Frontal cortex (tissue), 4 donors: Measurements from ENCODE around the gene HIVEP3. TPM values are rescaled to one million over a fixed set of nuclear protein-coding genes. Genes with fewer than 3 reads are reported as not detected.

Source experiments
- DNase-seq, 2 donors: peaks; one replicate each; pipeline ENCODE4 v3.0.0; 2012; ENCODE audit warnings: low spot score in 2 of 2
- FAIRE-seq: peaks from 2 replicates; lab custom pipeline; 2012; peaks lifted over from hg19 to GRCh38; lab: Jason Lieb, UNC
- total RNA-seq: library from RNA; depleted of rRNA; stranded (reverse); fragments of >200 nt; gene quantifications from one replicate; pipeline ENCODE4 v1.2.3, GENCODE V29; 2014
- donor health status: control.
- donor health status: control.
- donor health status: control.

The HIVEP3 gene
- total RNA-seq, 1 donor from 2014 or later: 12.6 TPM

- FAIRE-seq (no peak), DNase-seq (no peak)
Observed at GRCh38 chr1:41898191-41898713, 20.5 kb downstream of the HIVEP3 start.

- DNase-seq: no peak
- FAIRE-seq: no peak
Observed at GRCh38 chr1:41895552-41895951, 23.2 kb downstream of the HIVEP3 start.

DNA sequence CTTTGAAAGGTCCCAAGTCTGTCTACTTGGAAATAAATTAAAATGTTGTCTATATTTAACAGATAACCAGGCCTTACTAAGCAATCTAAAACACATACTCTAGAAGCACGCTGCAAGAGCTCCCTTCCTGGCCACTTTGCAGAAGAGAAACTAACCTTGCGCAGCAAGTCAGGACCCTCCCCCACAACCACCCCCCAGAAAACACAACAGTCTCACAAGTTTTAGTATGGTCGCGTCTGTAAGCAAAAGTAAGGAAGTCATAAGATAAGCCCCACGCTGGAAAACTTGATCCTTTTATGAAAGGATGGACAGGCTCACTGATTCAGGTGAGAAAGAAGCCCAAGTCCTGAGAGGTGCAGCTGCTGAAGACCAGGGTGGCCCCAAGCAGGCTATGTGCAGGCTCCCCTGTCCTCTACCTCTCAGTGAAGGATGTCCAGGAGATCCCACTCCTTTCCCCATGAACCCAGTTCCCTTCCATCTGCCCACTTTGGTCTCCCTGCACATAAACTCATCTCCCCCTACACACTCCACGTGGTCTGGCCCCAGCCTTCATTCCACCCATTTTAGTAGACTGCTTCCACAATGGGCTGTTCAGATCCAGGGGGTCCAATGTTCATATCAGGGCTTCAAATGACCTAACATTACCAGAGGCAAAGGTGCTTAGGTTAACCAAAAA lies 23.8 kb downstream of the HIVEP3 start:
- DNase-seq (no peak), FAIRE-seq (no peak)

DNA sequence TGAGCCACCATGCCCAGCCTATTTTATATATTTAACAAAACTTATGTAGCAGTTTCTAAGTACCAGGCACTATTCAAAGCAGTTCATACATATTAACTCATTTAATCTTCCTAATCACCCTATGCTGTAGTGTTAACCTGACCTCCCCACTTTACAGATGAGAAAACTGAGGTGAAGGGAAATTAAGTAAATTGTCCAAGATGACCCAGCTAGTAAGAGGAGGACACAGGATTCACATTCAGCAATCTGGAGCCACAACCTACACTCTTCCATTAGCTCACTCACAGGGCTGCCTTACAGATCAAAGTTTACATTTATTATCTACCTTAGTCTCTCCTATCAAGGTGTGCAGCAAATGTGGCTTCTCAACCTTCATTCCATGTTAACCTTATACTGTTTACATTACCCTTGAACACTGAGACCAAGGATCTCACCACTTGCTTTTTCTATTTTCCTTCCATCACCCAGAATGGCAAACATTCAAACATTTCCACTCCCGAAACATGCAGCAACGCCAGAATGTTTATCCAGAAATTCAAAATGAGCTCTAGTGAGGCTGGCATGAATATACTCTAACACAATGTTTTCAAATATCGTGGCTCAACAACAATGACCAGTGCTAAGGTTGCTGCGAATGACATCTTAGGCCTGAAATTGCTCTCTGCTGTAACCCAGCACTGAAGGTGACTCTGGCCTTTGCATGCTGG lies 24.5 kb downstream of the HIVEP3 start:
- DNase-seq: no peak

GRCh38 chr1:41892301-41892781 lies 26.4 kb downstream of the HIVEP3 start:
- DNase-seq (no peak), FAIRE-seq (no peak)

More for the DNA sequence above, 24.5 kb downstream of the HIVEP3 start:
- no peak for FAIRE-seq

DNA sequence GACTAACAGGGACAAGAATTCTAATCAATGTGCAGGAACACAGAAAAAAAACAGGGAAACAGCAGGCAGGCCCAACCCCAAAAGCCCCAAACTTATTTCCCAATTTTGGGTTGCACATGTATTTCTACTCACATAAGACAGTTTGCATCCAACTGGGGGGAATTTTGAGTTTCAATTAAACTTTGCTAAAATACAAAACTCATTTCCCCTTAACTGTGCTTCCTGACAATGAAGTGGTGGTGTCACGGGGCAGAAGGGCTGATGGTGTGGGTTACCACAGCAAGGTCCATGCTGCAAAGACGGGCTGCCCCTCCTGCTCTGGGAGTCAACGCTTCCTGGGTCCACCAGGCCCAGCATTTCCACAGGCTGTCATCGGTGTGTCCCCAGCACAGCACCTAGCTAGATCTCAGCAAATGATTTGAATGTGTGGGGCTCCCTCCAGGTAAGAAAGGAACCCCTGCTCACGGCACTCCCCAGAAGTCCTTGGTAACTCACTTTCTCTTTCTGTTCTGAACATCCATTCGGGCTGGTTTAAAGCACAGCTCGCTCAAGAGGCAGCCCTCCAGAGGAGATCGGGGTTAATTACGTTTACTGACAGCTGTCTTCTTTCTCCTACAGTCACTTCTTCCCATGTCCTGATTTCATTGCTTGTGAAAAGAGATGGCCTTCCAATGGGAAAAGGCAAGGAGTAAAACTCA lies 27.4 kb downstream of the HIVEP3 start:
- DNase-seq (no peak), FAIRE-seq (no peak)

- FAIRE-seq (no peak), DNase-seq (no peak)
Observed at GRCh38 chr1:41890825-41891198, 27.9 kb downstream of the HIVEP3 start.

DNA sequence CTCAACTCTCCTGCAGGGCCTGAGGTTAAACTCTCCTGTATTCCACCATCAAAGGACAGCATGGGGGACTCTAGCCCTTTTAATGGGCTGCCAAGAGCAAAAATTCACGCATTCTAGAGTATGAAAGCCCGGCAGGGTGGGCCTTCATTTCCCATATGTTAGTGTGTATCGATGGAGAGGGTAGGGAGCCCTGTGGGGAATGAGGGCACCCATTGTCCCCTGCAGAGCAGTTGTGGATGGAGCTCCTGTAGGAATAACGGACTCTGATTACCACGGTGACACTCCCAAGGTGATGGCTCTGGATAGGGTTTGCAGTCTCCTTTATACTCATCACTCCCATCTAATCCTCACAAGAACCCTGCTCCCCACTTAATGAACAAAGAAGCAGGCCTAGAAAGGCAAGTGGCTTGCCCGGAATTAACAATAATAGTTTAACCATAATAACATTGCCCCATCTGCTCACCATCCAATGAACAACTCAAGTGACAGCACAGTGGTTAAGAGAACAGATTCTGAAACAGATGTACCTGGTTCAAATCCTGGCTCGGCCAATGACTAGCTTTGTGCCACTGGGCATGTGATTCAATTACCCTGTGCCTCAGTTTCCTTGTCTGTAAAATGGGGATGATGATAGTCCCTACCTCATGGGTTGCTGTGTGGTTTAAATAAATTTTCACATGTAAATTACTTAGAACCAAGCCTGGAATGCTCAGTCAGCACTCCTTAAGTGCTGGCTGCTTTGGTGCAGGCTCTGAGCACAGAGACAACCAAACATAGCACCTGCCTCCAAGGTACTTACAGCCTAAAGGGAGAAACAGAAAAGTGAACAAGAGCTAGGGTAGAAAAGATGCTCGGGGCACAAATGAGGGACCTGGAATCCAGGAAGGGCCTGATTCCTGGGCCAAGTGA lies 29.0 kb downstream of the HIVEP3 start:
- DNase-seq (no peak), FAIRE-seq (no peak)

DNA sequence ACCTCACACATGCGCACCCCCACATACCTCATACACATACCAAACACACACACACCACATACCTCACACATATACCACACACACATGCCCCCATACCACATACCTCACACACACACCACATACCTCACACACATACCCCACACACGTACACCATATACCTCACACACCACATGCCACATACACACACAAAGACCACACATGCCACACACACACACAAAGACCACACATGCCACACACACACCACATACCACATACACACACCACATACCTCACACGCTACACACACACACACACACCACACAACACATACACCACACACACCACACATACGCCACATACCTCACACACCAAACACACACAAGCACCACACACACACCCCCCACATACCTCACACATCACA lies 30.0 kb downstream of the HIVEP3 start:
- FAIRE-seq: no peak
- no peak for DNase-seq

DNA sequence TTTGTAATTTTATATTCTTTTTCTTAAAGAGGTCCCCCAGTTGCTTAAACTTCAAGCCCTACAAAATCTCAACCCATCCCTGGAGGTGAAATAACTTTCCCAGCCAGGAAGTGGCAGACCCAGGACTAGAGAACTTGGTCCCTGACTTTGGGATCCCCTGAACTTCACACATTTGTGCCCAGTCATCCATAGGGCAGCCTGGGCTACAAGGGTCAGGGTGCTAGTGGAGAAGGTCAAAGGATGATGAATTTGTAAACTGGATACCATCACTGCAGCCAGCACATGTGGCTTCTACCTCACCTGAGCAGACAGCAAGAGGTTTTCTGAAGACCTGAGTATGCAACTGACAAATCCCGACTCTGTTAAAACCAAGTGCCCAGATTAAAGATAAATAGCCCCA lies 31.4 kb downstream of the HIVEP3 start:
- no peak for FAIRE-seq
- no peak for DNase-seq

DNA sequence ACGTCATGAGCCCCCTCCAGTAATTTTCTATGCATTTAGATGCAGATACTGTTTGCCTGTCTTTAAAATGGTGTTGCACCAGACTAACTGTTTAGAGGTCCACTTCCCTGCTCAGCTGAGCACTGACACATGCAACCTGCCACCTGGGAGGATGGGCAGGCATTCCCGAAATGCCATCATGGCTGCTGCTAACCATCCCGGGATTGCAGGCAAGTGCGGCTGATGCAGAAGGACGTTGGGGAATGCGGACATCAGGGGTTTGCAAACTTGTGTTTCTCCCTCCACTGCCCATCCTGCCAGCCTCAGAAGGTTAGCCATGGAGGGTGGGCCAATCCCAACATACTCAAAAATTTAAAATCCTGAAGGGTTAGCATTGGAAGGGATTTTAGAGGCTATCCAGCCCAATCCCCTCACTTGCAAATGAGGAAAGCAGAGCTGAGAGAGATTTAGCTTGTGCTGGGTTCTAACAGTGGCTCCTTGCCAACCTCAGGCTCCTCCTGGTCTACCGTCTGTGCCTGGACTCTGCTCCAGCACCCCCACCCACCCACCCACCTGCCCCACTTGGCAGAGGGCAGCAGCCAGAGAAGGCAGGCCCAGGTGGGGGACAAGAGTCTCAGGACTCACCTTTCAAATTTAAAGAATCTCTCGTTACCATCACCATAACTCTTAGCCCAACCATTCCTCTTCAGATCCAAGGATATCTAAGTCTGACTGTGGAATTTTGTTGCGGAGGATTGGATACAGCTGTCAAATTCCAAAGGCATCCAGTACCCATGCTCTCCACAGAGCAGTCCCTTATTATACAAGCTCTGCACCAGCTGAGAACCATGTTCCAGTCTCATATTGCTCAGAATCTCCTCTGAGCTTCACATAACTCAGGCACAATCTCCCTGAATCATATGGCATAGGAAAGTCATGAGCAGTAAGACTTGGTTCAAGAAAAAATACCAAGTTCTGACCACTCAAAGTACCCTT lies 34.2 kb downstream of the HIVEP3 start:
- FAIRE-seq (no peak), DNase-seq (no peak)

DNA sequence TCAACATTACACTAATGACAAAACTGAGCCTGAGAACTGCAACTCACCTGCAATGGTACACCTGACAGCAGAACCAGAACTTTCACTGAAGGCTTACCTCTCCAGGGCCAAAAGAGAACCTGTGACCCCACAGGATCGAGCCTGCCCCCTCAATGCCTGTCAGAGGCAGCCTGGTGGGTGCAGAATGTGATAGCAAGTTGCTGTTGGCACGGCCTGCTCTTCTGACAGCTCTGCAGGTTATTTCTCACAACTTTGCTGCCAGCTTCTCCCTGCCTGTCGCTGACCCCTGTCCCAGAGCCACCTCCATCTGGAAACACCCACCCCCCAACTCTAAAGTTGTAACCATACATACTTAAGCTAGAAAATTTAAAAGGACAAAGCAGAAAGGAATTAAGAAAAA lies 35.2 kb downstream of the HIVEP3 start:
- no peak for FAIRE-seq

GRCh38 chr1:41882486-41882885 lies 36.2 kb downstream of the HIVEP3 start:
- DNase-seq: no peak
- no peak for FAIRE-seq

More for the DNA sequence above, 35.2 kb downstream of the HIVEP3 start:
- no peak for DNase-seq

- DNase-seq: no peak
- FAIRE-seq: no peak
Observed at GRCh38 chr1:41882068-41882477, 36.6 kb downstream of the HIVEP3 start.

DNA sequence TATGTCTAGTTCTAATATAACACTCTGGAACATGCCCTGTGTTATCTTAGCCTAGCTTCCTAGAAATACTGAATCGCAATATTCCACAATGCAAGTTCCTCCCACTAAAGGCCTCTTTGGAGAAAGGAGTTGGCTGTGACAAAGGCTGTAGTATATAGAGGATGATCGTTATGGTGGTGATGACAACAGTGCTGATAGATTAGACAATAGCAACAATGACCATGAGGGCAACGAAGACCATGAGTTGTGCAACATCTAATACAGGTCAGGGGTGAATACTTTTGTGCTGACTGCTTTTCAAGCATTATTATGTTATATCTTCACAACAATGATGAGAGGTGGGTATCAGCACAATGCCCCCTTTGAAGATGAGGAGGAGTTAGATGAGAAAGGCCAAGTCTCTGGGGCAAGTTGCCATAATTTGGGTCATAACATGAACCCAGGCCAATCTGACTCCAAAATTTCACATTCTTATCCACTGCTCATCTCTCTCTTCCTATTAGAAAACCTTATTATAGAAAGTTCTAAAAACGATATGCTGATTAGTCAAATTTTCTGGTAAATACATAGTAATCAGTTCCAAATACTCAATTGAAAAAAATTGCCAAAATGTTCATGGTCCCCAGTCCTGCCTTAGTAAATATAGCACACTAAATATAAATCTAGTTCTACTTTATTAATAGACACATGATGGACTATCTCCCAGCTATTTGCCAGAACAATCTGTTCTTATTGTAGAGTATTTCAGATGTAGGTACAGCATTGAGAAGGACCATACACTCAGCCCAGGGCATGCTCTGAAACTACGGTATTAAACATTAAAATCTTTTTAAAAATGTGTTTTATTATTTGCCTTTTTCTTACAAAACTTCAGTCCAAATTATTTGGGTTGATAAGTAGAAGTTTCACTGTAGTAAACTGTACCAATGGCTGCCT lies 37.5 kb downstream of the HIVEP3 start:
- no peak for FAIRE-seq

GRCh38 chr1:41880261-41880660 lies 38.5 kb downstream of the HIVEP3 start:
- DNase-seq: no peak
- no peak for FAIRE-seq

More for the DNA sequence above, 37.5 kb downstream of the HIVEP3 start:
- DNase-seq: no peak

- DNase-seq: no peak
- no peak for FAIRE-seq
Observed at GRCh38 chr1:41879617-41880016, 39.1 kb downstream of the HIVEP3 start.
